ENCODE measurements around the gene TSPAN9.

Gene TSPAN9

GRCh38 chr12:3283137-3283680 lies 206.0 kb downstream of the TSPAN9 start:
- Histone ChIP-seq H3K4me1 (ENCODE audit: control insufficient read depth, insufficient read depth, low read length) (peaks cover 6% of the 10 kb centered on the region), H3K9me3 (ENCODE audit: control insufficient read depth, low read length) (no peaks in the 10 kb centered on the region), H3K27me3 (ENCODE audit: control insufficient read depth, insufficient read depth, low read length) (no peaks in the 10 kb centered on the region), H3K4me3 (ENCODE audit: low read length) (no peak overlapping the region), H3K9ac (ENCODE audit: low read length) (no peak overlapping the region), H3K36me3 (ENCODE audit: control insufficient read depth, insufficient read depth, low read length) (no peaks in the 10 kb centered on the region)

GRCh38 chr12:3284405-3284804 lies 207.2 kb downstream of the TSPAN9 start:
- Histone ChIP-seq H3K9me3 (ENCODE audit: control insufficient read depth, low read length) (no peaks in the 10 kb centered on the region), H3K4me1 (ENCODE audit: control insufficient read depth, insufficient read depth, low read length) (no peaks in the 10 kb centered on the region), H3K4me3 (ENCODE audit: low read length) (no peak overlapping the region), H3K9ac (ENCODE audit: low read length) (no peak overlapping the region), H3K36me3 (ENCODE audit: control insufficient read depth, insufficient read depth, low read length) (no peaks in the 10 kb centered on the region), H3K27me3 (ENCODE audit: control insufficient read depth, insufficient read depth, low read length) (no peaks in the 10 kb centered on the region)

GRCh38 chr12:3285570-3285969 lies 208.4 kb downstream of the TSPAN9 start:
- H3K9me3 ChIP-seq (ENCODE audit: control insufficient read depth, low read length), result no peaks in the 10 kb centered on the region
- no peaks in the 10 kb centered on the region for H3K27me3 ChIP-seq (ENCODE audit: control insufficient read depth, insufficient read depth, low read length)
- no peak overlapping the region for H3K4me3 ChIP-seq (ENCODE audit: low read length)
- no peaks in the 10 kb centered on the region for H3K36me3 ChIP-seq (ENCODE audit: control insufficient read depth, insufficient read depth, low read length)
- H3K4me1 ChIP-seq (ENCODE audit: control insufficient read depth, insufficient read depth, low read length), result no peaks in the 10 kb centered on the region
- no peak overlapping the region for H3K9ac ChIP-seq (ENCODE audit: low read length)

- Histone ChIP-seq H3K27me3 (ENCODE audit: control insufficient read depth, insufficient read depth, low read length) (no peaks in the 10 kb centered on the region), H3K9ac (ENCODE audit: low read length) (no peak overlapping the region), H3K4me3 (ENCODE audit: low read length) (no peak overlapping the region), H3K4me1 (ENCODE audit: control insufficient read depth, insufficient read depth, low read length) (no peaks in the 10 kb centered on the region), H3K9me3 (ENCODE audit: control insufficient read depth, low read length) (no peaks in the 10 kb centered on the region), H3K36me3 (ENCODE audit: control insufficient read depth, insufficient read depth, low read length) (no peaks in the 10 kb centered on the region)
Observed at GRCh38 chr12:3288690-3289089, 211.5 kb downstream of the TSPAN9 start.

- Histone ChIP-seq H3K4me1 (ENCODE audit: control insufficient read depth, insufficient read depth, low read length) (no peaks in the 10 kb centered on the region), H3K9ac (ENCODE audit: low read length) (no peak overlapping the region), H3K9me3 (ENCODE audit: control insufficient read depth, low read length) (no peaks in the 10 kb centered on the region), H3K36me3 (ENCODE audit: control insufficient read depth, insufficient read depth, low read length) (no peaks in the 10 kb centered on the region), H3K27me3 (ENCODE audit: control insufficient read depth, insufficient read depth, low read length) (no peaks in the 10 kb centered on the region), H3K4me3 (ENCODE audit: low read length) (no peak overlapping the region)
Observed at GRCh38 chr12:3289702-3290101, 212.5 kb downstream of the TSPAN9 start.

GRCh38 chr12:3291939-3292338 lies 214.8 kb downstream of the TSPAN9 start:
- H3K27me3 ChIP-seq (ENCODE audit: control insufficient read depth, insufficient read depth, low read length), result no peaks in the 10 kb centered on the region
- no peak overlapping the region for H3K9ac ChIP-seq (ENCODE audit: low read length)
- no peak overlapping the region for H3K4me3 ChIP-seq (ENCODE audit: low read length)
- H3K36me3 ChIP-seq (ENCODE audit: control insufficient read depth, insufficient read depth, low read length), result no peaks in the 10 kb centered on the region
- H3K9me3 ChIP-seq (ENCODE audit: control insufficient read depth, low read length), result no peaks in the 10 kb centered on the region
- H3K4me1 ChIP-seq (ENCODE audit: control insufficient read depth, insufficient read depth, low read length), result no peaks in the 10 kb centered on the region

- H3K4me1 ChIP-seq (ENCODE audit: control insufficient read depth, insufficient read depth, low read length), result no peaks in the 10 kb centered on the region
- no peaks in the 10 kb centered on the region for H3K36me3 ChIP-seq (ENCODE audit: control insufficient read depth, insufficient read depth, low read length)
- H3K4me3 ChIP-seq (ENCODE audit: low read length), result no peak overlapping the region
- H3K9me3 ChIP-seq (ENCODE audit: control insufficient read depth, low read length), result no peaks in the 10 kb centered on the region
- H3K9ac ChIP-seq (ENCODE audit: low read length), result no peak overlapping the region
- no peaks in the 10 kb centered on the region for H3K27me3 ChIP-seq (ENCODE audit: control insufficient read depth, insufficient read depth, low read length)
Observed at GRCh38 chr12:3292677-3293412, 215.7 kb downstream of the TSPAN9 start.

- H3K9me3 ChIP-seq (ENCODE audit: control insufficient read depth, low read length), result no peaks in the 10 kb centered on the region
- no peaks in the 10 kb centered on the region for H3K4me1 ChIP-seq (ENCODE audit: control insufficient read depth, insufficient read depth, low read length)
- no peak overlapping the region for H3K9ac ChIP-seq (ENCODE audit: low read length)
- no peaks in the 10 kb centered on the region for H3K36me3 ChIP-seq (ENCODE audit: control insufficient read depth, insufficient read depth, low read length)
- H3K4me3 ChIP-seq (ENCODE audit: low read length), result no peak overlapping the region
- H3K27me3 ChIP-seq (ENCODE audit: control insufficient read depth, insufficient read depth, low read length), result peaks cover 4% of the 10 kb centered on the region
Observed at GRCh38 chr12:3293446-3294161, 216.4 kb downstream of the TSPAN9 start.

GRCh38 chr12:3294481-3294911 lies 217.3 kb downstream of the TSPAN9 start:
- Histone ChIP-seq H3K27me3 (ENCODE audit: control insufficient read depth, insufficient read depth, low read length) (peaks cover 11% of the 10 kb centered on the region), H3K9me3 (ENCODE audit: control insufficient read depth, low read length) (no peaks in the 10 kb centered on the region), H3K4me1 (ENCODE audit: control insufficient read depth, insufficient read depth, low read length) (no peaks in the 10 kb centered on the region), H3K4me3 (ENCODE audit: low read length) (no peak overlapping the region), H3K9ac (ENCODE audit: low read length) (no peak overlapping the region), H3K36me3 (ENCODE audit: control insufficient read depth, insufficient read depth, low read length) (no peaks in the 10 kb centered on the region)

GRCh38 chr12:3295225-3295624 lies 218.0 kb downstream of the TSPAN9 start:
- no peaks in the 10 kb centered on the region for H3K36me3 ChIP-seq (ENCODE audit: control insufficient read depth, insufficient read depth, low read length)
- H3K9ac ChIP-seq (ENCODE audit: low read length), result no peak overlapping the region
- peaks cover 4% of the 10 kb centered on the region for H3K4me1 ChIP-seq (ENCODE audit: control insufficient read depth, insufficient read depth, low read length)
- H3K9me3 ChIP-seq (ENCODE audit: control insufficient read depth, low read length), result no peaks in the 10 kb centered on the region
- no peak overlapping the region for H3K4me3 ChIP-seq (ENCODE audit: low read length)
- H3K27me3 ChIP-seq (ENCODE audit: control insufficient read depth, insufficient read depth, low read length), result peaks cover 11% of the 10 kb centered on the region

- peaks cover 10% of the 10 kb centered on the region for H3K4me1 ChIP-seq (ENCODE audit: control insufficient read depth, insufficient read depth, low read length)
- H3K9ac ChIP-seq (ENCODE audit: low read length), result no peak overlapping the region
- H3K9me3 ChIP-seq (ENCODE audit: control insufficient read depth, low read length), result no peaks in the 10 kb centered on the region
- no peak overlapping the region for H3K4me3 ChIP-seq (ENCODE audit: low read length)
- H3K27me3 ChIP-seq (ENCODE audit: control insufficient read depth, insufficient read depth, low read length), result peaks cover 15% of the 10 kb centered on the region
- H3K36me3 ChIP-seq (ENCODE audit: control insufficient read depth, insufficient read depth, low read length), result no peaks in the 10 kb centered on the region
Observed at GRCh38 chr12:3295646-3296408, 218.6 kb downstream of the TSPAN9 start.

GRCh38 chr12:3296409-3296701 lies 219.2 kb downstream of the TSPAN9 start:
- Histone ChIP-seq H3K27me3 (ENCODE audit: control insufficient read depth, insufficient read depth, low read length) (peaks cover 17% of the 10 kb centered on the region), H3K4me1 (ENCODE audit: control insufficient read depth, insufficient read depth, low read length) (peaks cover 11% of the 10 kb centered on the region), H3K36me3 (ENCODE audit: control insufficient read depth, insufficient read depth, low read length) (no peaks in the 10 kb centered on the region), H3K9ac (ENCODE audit: low read length) (no peak overlapping the region), H3K4me3 (ENCODE audit: low read length) (no peak overlapping the region), H3K9me3 (ENCODE audit: control insufficient read depth, low read length) (no peaks in the 10 kb centered on the region)

Measured in mucosa of stomach (tissue), 1 donor.